ENCODE measurements around the gene BOK. TPM values are rescaled to one million over a fixed set of nuclear protein-coding genes. Genes with fewer than 3 reads are reported as not detected.
A peak's percentile ranks its signal among the peaks of the same experiment; 100 is the strongest.

The BOK gene
- total and polyA plus RNA-seq, 2 of the 13 experiments (the other 11 are each of a cell fraction or from before 2014, with no cell fraction given): 35.5 to 39.2 TPM

DNA sequence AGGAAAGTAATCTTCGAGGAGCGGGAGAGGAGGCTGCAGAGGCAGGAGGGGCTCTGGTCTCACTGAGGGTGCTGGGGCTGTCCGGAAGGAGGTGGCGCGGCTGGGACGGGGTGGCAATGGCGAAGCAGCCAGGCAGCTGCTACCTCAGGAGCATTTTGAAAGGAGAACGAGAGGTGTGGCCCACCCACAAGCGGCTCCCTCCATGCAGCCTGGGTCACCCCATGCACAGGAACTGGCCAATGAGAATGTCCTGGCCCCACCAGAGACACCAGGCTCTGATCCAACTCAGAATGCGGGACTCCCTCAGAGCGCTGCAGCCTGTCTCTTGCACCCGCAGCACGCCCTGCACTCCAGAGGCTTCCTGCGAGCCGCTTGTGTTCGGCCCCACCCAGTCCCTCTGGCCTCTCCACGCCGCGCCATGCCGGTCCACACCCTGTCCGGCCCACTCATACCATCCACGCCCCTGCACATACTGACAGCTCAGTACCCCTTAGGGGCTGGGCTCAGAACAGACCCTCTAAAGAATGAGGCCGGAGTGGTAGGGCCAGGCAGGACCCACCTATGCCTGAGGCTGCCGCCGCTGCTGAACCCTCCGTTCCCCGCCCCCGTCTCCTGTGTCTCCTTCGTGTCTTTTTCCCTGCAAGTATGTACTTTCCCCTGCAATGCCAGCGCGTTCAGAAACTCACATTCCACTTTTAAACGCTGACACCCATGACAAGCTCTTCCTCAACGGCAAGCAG, 6.4 kb upstream of the BOK start (continued):
- TF ChIP-seq NFYC (CRISPR knock-in tag; IDR thresholded peaks at IDR 0.05) (0 out of 2 replicates have a peak, but pooled peaks have one; percentile 37), PITX1 (CRISPR knock-in tag; IDR thresholded peaks at IDR 0.05) (peak; percentile 9; the same call in 1 of the 2 replicates), SCMH1 (CRISPR knock-in tag; IDR thresholded peaks at IDR 0.05; ENCODE audit: borderline replicate concordance) (no peak), ZNF777 (CRISPR knock-in tag; IDR thresholded peaks at IDR 0.05) (peak; percentile 20; the same call in 1 of the 2 replicates), ZNF501 (CRISPR knock-in tag; IDR thresholded peaks at IDR 0.05) (peak; percentile 67; the same call in 1 of the 2 replicates), PRMT3 (CRISPR knock-in tag; IDR thresholded peaks at IDR 0.05; ENCODE audit: borderline replicate concordance, low read depth) (no peak), HNF4A (CRISPR knock-in tag; IDR thresholded peaks at IDR 0.05) (no peak), ZNF350 (CRISPR knock-in tag; IDR thresholded peaks at IDR 0.05; ENCODE audit: borderline replicate concordance, low read depth) (peak; percentile 16; the same call in 1 of the 2 replicates), ZNF44 (CRISPR knock-in tag; IDR thresholded peaks at IDR 0.05) (peak; percentile 20; the same call in 1 of the 2 replicates), ZNF776 (CRISPR knock-in tag; IDR thresholded peaks at IDR 0.05) (peak; percentile 45; the same call in 1 of the 2 replicates), NCOA1 (CRISPR knock-in tag; IDR thresholded peaks at IDR 0.05) (peak; percentile 24; the same call in 1 of the 2 replicates), WIZ (CRISPR knock-in tag; IDR thresholded peaks at IDR 0.05) (peak; percentile 78; the same call in 1 of the 2 replicates), ZNF430 (CRISPR knock-in tag; IDR thresholded peaks at IDR 0.05) (peak; percentile 86), DPF2 (CRISPR knock-in tag; IDR thresholded peaks at IDR 0.05; ENCODE audit: borderline replicate concordance, low read depth) (no peak), ZC3H13 (CRISPR knock-in tag; IDR thresholded peaks at IDR 0.05) (no peak), ZNF607 (CRISPR knock-in tag; IDR thresholded peaks at IDR 0.05; ENCODE audit: borderline replicate concordance) (peak; percentile 92), NR1H2 (CRISPR knock-in tag; IDR thresholded peaks at IDR 0.05; ENCODE audit: borderline replicate concordance, low read depth) (no peak), ZNF33A (CRISPR knock-in tag; IDR thresholded peaks at IDR 0.05; ENCODE audit: borderline replicate concordance) (no peak)
- TF ChIP-seq, protein P1, sequence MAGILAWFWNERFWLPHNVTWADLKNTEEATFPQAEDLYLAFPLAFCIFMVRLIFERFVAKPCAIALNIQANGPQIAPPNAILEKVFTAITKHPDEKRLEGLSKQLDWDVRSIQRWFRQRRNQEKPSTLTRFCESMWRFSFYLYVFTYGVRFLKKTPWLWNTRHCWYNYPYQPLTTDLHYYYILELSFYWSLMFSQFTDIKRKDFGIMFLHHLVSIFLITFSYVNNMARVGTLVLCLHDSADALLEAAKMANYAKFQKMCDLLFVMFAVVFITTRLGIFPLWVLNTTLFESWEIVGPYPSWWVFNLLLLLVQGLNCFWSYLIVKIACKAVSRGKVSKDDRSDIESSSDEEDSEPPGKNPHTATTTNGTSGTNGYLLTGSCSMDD (CRISPR knock-in tag; IDR thresholded peaks at IDR 0.05): no peak
- TF ChIP-seq, protein P2, sequence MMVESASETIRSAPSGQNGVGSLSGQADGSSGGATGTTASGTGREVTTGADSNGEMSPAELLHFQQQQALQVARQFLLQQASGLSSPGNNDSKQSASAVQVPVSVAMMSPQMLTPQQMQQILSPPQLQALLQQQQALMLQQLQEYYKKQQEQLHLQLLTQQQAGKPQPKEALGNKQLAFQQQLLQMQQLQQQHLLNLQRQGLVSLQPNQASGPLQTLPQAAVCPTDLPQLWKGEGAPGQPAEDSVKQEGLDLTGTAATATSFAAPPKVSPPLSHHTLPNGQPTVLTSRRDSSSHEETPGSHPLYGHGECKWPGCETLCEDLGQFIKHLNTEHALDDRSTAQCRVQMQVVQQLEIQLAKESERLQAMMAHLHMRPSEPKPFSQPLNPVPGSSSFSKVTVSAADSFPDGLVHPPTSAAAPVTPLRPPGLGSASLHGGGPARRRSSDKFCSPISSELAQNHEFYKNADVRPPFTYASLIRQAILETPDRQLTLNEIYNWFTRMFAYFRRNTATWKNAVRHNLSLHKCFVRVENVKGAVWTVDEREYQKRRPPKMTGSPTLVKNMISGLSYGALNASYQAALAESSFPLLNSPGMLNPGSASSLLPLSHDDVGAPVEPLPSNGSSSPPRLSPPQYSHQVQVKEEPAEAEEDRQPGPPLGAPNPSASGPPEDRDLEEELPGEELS (CRISPR knock-in tag; IDR thresholded peaks at IDR 0.05): peak; percentile 26; the same call in 1 of the 2 replicates
- TF ChIP-seq, protein P3, sequence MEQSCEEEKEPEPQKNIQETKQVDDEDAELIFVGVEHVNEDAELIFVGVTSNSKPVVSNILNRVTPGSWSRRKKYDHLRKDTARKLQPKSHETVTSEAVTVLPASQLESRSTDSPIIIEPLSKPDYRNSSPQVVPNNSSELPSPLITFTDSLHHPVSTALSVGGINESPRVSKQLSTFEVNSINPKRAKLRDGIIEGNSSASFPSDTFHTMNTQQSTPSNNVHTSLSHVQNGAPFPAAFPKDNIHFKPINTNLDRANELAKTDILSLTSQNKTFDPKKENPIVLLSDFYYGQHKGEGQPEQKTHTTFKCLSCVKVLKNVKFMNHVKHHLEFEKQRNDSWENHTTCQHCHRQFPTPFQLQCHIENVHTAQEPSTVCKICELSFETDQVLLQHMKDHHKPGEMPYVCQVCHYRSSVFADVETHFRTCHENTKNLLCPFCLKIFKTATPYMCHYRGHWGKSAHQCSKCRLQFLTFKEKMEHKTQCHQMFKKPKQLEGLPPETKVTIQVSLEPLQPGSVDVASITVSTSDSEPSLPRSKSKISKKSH (CRISPR knock-in tag; IDR thresholded peaks at IDR 0.05; ENCODE audit: borderline replicate concordance): peak; percentile 52; the same call in 1 of the 2 replicates
- TF ChIP-seq, protein P4, sequence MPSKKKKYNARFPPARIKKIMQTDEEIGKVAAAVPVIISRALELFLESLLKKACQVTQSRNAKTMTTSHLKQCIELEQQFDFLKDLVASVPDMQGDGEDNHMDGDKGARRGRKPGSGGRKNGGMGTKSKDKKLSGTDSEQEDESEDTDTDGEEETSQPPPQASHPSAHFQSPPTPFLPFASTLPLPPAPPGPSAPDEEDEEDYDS (CRISPR knock-in tag; IDR thresholded peaks at IDR 0.05): no peak
- TF ChIP-seq, protein P5, sequence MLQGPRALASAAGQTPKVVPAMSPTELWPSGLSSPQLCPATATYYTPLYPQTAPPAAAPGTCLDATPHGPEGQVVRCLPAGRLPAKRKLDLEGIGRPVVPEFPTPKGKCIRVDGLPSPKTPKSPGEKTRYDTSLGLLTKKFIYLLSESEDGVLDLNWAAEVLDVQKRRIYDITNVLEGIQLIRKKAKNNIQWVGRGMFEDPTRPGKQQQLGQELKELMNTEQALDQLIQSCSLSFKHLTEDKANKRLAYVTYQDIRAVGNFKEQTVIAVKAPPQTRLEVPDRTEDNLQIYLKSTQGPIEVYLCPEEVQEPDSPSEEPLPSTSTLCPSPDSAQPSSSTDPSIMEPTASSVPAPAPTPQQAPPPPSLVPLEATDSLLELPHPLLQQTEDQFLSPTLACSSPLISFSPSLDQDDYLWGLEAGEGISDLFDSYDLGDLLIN (CRISPR knock-in tag; IDR thresholded peaks at IDR 0.05; ENCODE audit: borderline replicate concordance): no peak
